ENCODE measurements around the gene SCRT2. TPM values are rescaled to one million over a fixed set of nuclear protein-coding genes. Genes with fewer than 3 reads are reported as not detected.

SCRT2 gene
- total RNA-seq, 1 donor from 2014 or later, result not detected

- Mint-ChIP-seq H3K4me1 (ENCODE audit: unreplicated experiment) (peaks cover 5% of the 10 kb centered on the region), H3K27me3 (ENCODE audit: unreplicated experiment) (peaks cover 9% of the 10 kb centered on the region), H3K9me3 (ENCODE audit: unreplicated experiment) (no peaks in the 10 kb centered on the region), H3K27ac (ENCODE audit: unreplicated experiment) (peak overlapping the region; percentile 36), H3K36me3 (ENCODE audit: low read depth, unreplicated experiment) (no peaks in the 10 kb centered on the region), H3K4me3 (ENCODE audit: unreplicated experiment) (no peak overlapping the region)
- TF ChIP-seq CTCF (IDR thresholded peaks at IDR 0.05; ENCODE audit: unreplicated experiment), result no peak
- no peak for DNase-seq (ENCODE audit: low spot score)
Observed at GRCh38 chr20:640674-641515, 34.7 kb downstream of the SCRT2 start.

DNA sequence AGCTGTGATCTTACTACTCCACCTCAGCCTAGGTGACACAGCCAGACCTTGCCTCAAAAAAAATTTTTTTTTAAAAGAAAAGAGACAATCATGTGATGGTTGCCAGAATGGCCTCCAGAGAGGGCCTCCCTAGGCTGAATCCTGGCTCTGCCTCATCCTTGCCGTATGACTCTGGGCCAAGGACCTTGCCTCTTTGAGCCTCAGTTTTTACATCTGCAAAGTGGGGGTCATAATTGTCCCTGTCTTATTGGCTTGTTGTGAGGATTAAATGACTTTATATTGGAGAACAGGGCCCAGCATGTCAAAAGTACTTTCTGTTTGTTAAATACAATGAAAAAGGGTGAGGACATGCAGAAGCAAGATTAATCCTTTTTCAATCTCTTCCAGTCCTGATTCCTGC is 37.0 kb downstream of the SCRT2 start:
- no peak for TF ChIP-seq CTCF (IDR thresholded peaks at IDR 0.05; ENCODE audit: unreplicated experiment)
- no peaks in the 10 kb centered on the region for H3K9me3 Mint-ChIP-seq (ENCODE audit: unreplicated experiment)
- H3K27ac Mint-ChIP-seq (ENCODE audit: unreplicated experiment), result no peak overlapping the region
- H3K4me3 Mint-ChIP-seq (ENCODE audit: unreplicated experiment), result no peak overlapping the region
- H3K27me3 Mint-ChIP-seq (ENCODE audit: unreplicated experiment), result peaks cover 9% of the 10 kb centered on the region
- H3K4me1 Mint-ChIP-seq (ENCODE audit: unreplicated experiment), result peaks cover 5% of the 10 kb centered on the region
- H3K36me3 Mint-ChIP-seq (ENCODE audit: low read depth, unreplicated experiment), result no peaks in the 10 kb centered on the region
- no peak for DNase-seq (ENCODE audit: low spot score)

- no peaks in the 10 kb centered on the region for H3K36me3 Mint-ChIP-seq (ENCODE audit: low read depth, unreplicated experiment)
- H3K27ac Mint-ChIP-seq (ENCODE audit: unreplicated experiment), result no peak overlapping the region
- DNase-seq (ENCODE audit: low spot score), result no peak
- peaks cover 5% of the 10 kb centered on the region for H3K4me1 Mint-ChIP-seq (ENCODE audit: unreplicated experiment)
- TF ChIP-seq CTCF (IDR thresholded peaks at IDR 0.05; ENCODE audit: unreplicated experiment), result no peak
- H3K9me3 Mint-ChIP-seq (ENCODE audit: unreplicated experiment), result no peaks in the 10 kb centered on the region
- H3K4me3 Mint-ChIP-seq (ENCODE audit: unreplicated experiment), result no peak overlapping the region
- H3K27me3 Mint-ChIP-seq (ENCODE audit: unreplicated experiment), result peaks cover 4% of the 10 kb centered on the region
Observed at GRCh38 chr20:637559-637958, 38.0 kb downstream of the SCRT2 start.

DNA sequence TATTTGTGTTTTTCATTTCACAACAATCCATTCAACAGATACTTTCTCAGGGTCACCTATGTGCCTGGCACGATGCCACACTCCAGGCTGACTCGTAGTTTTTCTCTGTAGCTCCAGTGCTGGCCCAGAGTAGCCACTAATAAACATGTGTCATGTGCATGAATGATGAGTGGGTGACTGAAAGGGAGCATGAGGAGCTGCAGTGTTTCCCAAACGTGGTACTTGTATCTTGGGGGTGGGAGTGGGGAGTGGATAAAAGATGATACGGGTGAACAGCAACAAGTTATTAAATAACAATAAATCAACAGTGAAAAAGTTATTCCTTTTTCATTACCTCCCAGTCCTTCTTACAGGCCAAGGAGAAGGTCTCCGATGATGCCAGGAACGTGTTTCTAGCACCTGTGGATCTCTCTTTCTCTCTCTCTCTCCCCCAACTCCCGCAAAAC is 39.7 kb downstream of the SCRT2 start:
- H3K27ac Mint-ChIP-seq (ENCODE audit: unreplicated experiment), result no peak overlapping the region
- no peaks in the 10 kb centered on the region for H3K4me1 Mint-ChIP-seq (ENCODE audit: unreplicated experiment)
- peaks cover 4% of the 10 kb centered on the region for H3K27me3 Mint-ChIP-seq (ENCODE audit: unreplicated experiment)
- DNase-seq (ENCODE audit: low spot score), result no peak
- no peaks in the 10 kb centered on the region for H3K36me3 Mint-ChIP-seq (ENCODE audit: low read depth, unreplicated experiment)
- no peak overlapping the region for H3K4me3 Mint-ChIP-seq (ENCODE audit: unreplicated experiment)
- H3K9me3 Mint-ChIP-seq (ENCODE audit: unreplicated experiment), result no peaks in the 10 kb centered on the region
- TF ChIP-seq CTCF (IDR thresholded peaks at IDR 0.05; ENCODE audit: unreplicated experiment), result no peak
